ENCODE results near the gene ATP6V0C. TPM values are rescaled to one million over a fixed set of nuclear protein-coding genes. Genes with fewer than 3 reads are reported as not detected.

ATP6V0C gene
- polyA plus RNA-seq, 1 experiment, result 11.0 TPM

DNA sequence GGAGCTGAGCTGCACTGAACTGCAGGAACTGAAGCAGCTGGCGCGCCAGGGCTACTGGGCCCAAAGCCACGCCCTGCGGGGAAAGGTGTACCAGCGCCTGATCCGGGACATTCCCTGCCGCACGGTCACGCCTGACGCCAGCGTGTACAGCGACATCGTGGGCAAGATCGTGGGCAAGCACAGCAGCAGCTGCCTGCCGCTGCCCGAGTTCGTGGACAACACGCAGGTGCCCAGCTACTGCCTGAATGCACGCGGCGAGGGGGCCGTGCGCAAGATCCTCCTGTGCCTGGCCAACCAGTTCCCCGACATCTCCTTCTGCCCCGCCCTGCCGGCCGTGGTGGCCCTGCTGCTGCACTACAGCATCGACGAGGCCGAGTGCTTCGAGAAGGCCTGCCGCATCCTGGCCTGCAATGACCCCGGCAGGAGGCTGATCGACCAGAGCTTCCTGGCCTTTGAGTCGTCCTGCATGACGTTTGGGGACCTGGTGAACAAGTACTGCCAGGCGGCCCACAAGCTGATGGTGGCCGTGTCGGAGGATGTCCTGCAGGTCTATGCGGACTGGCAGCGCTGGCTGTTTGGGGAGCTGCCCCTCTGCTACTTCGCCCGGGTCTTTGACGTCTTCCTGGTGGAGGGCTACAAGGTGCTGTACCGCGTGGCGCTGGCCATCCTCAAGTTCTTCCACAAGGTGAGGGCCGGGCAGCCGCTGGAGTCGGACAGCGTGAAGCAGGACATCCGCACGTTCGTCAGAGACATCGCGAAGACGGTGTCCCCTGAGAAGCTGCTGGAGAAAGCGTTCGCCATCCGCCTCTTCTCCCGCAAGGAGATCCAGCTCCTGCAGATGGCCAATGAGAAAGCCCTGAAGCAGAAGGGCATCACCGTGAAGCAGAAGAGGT lies 17.3 kb upstream of the ATP6V0C start:
- CTCF ChIA-PET, result no interaction called here
- H3K4me3 ChIP-seq (ENCODE audit: low read depth, low read length), result no peak overlapping the region
- no peaks in the 10 kb centered on the region; the same call in 1 of the 2 replicates for H3K9me3 ChIP-seq (ENCODE audit: control insufficient read depth, insufficient read depth, low read length)
- no peak for DNase-seq (ENCODE audit: low read depth, low spot score)
- POLR2A ChIA-PET, result no interaction called here
- TF ChIP-seq, protein P1, sequence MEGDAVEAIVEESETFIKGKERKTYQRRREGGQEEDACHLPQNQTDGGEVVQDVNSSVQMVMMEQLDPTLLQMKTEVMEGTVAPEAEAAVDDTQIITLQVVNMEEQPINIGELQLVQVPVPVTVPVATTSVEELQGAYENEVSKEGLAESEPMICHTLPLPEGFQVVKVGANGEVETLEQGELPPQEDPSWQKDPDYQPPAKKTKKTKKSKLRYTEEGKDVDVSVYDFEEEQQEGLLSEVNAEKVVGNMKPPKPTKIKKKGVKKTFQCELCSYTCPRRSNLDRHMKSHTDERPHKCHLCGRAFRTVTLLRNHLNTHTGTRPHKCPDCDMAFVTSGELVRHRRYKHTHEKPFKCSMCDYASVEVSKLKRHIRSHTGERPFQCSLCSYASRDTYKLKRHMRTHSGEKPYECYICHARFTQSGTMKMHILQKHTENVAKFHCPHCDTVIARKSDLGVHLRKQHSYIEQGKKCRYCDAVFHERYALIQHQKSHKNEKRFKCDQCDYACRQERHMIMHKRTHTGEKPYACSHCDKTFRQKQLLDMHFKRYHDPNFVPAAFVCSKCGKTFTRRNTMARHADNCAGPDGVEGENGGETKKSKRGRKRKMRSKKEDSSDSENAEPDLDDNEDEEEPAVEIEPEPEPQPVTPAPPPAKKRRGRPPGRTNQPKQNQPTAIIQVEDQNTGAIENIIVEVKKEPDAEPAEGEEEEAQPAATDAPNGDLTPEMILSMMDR (IDR thresholded peaks at IDR 0.05; ENCODE audit: low read depth, low read length), result no peak
- no peaks in the 10 kb centered on the region for H3K27me3 ChIP-seq (ENCODE audit: control insufficient read depth, insufficient read depth, low read length)
- H3K27ac ChIP-seq (ENCODE audit: low read depth, low read length), result no peak overlapping the region

DNA sequence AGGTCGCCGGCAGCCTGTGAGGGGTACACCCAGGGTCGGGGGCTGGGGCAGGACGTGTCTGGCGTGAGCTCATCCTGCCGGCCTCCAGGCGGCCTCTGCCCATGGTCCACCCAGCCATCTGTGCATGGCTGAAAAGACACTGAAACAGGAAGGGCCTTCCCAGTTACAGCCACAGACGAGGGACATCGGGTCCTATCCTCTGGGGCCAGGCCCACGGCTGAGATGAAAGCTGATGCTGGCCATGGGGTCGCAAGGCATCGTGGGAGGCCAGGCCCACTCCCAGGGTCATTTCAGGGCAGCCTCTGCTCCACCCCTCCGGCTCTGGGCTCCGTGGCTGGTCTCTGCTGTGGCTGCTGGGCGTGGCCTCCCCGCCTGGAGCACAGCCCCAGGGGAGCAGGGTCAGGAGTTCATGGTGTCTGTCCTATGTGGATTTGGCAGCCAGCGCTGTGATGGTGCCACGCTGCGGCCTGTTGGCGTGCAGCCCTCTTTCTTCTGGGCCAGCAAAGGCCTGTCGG lies 16.6 kb upstream of the ATP6V0C start:
- no peaks in the 10 kb centered on the region; the same call in 1 of the 2 replicates for H3K9me3 ChIP-seq (ENCODE audit: control insufficient read depth, insufficient read depth, low read length)
- no peaks in the 10 kb centered on the region for H3K27me3 ChIP-seq (ENCODE audit: control insufficient read depth, insufficient read depth, low read length)
- no peak for DNase-seq (ENCODE audit: low read depth, low spot score)
- CTCF ChIA-PET, result no interaction called here
- H3K4me3 ChIP-seq (ENCODE audit: low read depth, low read length), result no peak overlapping the region
- POLR2A ChIA-PET, result no interaction called here
- TF ChIP-seq, protein P1 (IDR thresholded peaks at IDR 0.05; ENCODE audit: low read depth, low read length), result no peak
- no peak overlapping the region for H3K27ac ChIP-seq (ENCODE audit: low read depth, low read length)

DNA sequence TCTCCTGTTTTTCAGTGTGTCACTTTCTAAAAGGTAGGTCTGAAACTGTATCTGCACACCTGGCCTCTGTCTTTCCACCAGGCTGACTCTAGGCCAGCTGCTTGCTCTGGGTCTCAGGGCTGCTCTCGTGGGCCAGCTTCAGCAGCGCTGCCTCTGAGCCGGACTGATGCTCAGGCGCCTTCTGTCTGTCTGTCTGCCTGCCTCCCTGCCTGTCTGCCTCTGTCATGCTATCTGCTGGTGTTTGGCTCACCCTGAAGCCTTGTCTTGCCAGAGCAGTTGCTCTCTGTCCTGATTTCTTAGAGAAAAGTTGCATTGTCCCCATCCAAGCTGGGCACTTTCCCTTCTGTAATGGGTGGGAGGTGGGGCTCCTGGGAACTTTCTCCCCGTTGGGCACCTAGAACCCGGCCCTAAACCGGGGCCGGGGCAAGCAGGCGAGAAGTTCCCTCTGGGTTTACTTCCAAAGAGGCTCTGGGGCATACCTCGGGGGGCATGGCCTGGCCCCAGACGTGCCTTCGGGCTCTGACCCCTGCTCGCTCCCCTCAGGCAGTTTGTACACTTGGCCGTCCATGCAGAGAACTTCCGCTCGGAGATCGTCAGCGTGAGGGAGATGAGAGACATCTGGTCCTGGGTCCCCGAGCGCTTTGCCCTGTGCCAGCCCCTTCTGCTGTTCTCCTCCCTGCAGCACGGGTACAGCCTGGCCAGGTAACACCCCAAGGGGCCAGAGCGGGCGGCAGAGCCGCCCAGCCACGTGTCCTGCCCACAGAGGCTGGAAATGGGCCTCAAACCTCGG lies 15.9 kb upstream of the ATP6V0C start:
- H3K27ac ChIP-seq (ENCODE audit: low read depth, low read length), result no peak overlapping the region
- TF ChIP-seq, protein P1 (IDR thresholded peaks at IDR 0.05; ENCODE audit: low read depth, low read length), result no peak
- CTCF ChIA-PET, result no interaction called here

GRCh38 chr16:2498531-2499253 lies 15.1 kb upstream of the ATP6V0C start:
- H3K27me3 ChIP-seq (ENCODE audit: control insufficient read depth, insufficient read depth, low read length), result no peaks in the 10 kb centered on the region
- H3K27ac ChIP-seq (ENCODE audit: low read depth, low read length), result no peak overlapping the region
- no peak for DNase-seq (ENCODE audit: low read depth, low spot score)
- no peak overlapping the region for H3K4me3 ChIP-seq (ENCODE audit: low read depth, low read length)
- H3K9me3 ChIP-seq (ENCODE audit: control insufficient read depth, insufficient read depth, low read length), result no peaks in the 10 kb centered on the region; the same call in 1 of the 2 replicates
- ChIA-PET POLR2A (interaction anchor here (0.9 kb wide), 1 partner anchor 24 kb away, joined by 3 read pairs; the partner anchor contains the start of gene TBC1D24), CTCF (no interaction called here)
- TF ChIP-seq, protein P1 (IDR thresholded peaks at IDR 0.05; ENCODE audit: low read depth, low read length), result no peak

More for the DNA sequence above, 15.9 kb upstream of the ATP6V0C start:
- no peaks in the 10 kb centered on the region; the same call in 1 of the 2 replicates for H3K9me3 ChIP-seq (ENCODE audit: control insufficient read depth, insufficient read depth, low read length)
- H3K4me3 ChIP-seq (ENCODE audit: low read depth, low read length), result no peak overlapping the region
- DNase-seq (ENCODE audit: low read depth, low spot score), result no peak
- no peaks in the 10 kb centered on the region for H3K27me3 ChIP-seq (ENCODE audit: control insufficient read depth, insufficient read depth, low read length)
- POLR2A ChIA-PET, result interaction anchor here (0.9 kb wide), 1 partner anchor 23 kb away, joined by 3 read pairs; the partner anchor contains the start of gene TBC1D24

Measured in AG04450 (cell line).